GM21381 (cell line): ENCODE data around the gene RABGAP1.

Experiments
- ATAC-seq: cut with Tn5 transposase; IDR thresholded peaks from one replicate; pipeline ENCODE4 v1.9.1; 2021; ENCODE audit warnings: mild to moderate bottlenecking, moderate library complexity; ENCODE audit not compliant: unreplicated experiment

Gene RABGAP1

DNA sequence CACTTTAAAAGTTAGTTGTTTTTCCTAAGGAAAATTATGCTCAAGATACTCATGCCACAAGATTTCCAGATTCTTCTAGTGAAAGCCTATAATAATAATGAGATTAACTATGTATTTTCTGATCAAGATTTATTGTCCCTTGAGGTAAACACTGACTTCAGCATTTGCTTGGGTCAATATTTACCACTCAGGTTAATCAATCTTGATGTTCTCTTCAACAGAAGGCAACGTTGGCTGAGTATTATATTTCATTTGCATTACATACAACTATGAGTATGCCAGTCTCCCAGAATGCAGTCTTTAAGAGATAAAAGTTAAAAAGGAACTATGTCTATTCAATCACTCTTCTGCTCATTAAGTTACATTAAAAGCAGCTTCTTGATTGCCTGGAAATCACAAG lies 208.2 kb downstream of the RABGAP1 start:
- no peak for ATAC-seq

DNA sequence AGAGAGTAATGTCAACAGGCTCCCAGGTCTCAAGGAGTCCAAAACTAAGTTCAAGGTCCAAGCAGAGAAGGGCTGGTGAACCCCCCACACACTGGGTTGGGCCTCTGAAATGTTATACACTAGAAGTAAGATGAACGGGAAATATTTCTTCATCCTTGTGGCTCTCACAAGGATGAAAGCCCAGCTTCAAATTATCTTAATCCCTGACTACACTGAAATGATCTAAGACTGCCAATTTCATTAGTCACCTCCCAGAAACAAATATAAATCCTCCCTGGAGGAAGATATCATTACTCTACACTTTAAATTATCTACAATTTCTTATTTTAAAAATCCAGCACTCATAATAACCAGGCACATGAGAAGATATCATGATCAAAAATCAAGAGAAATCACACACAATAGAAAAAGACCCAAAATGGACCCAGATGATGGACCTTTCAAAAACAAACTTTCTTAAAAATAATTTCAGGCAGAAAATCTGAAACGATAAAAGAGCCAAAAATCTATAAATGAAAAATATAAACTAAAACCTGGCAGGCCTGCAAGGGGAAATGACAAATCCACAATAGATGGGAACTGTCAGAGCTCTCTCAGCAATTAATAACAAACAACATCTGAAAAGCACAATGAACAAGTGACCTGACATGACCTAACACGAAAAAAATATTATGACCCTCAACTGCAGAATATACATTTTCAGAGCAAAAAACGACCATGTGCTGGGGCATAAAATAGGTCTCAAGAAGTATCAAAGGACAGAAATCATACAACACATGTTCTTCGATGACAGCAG lies 210.1 kb downstream of the RABGAP1 start:
- no peak for ATAC-seq
